Keratinocyte (primary cell): Measurements from ENCODE around the gene C2CD3. TPM values are rescaled to one million over a fixed set of nuclear protein-coding genes. Genes with fewer than 3 reads are reported as not detected.
"Not testable (repeated sequence)": the region's sequence is repeated elsewhere in the genome, so short reads cannot be mapped to it uniquely, and the experiment has no call there.

ENCODE experiments used
- DNase-seq: peaks from one replicate; pipeline ENCODE4 v3.0.0-alpha.2; 2011; ENCODE audit warnings: low read depth, missing footprints, low spot score
- FAIRE-seq: peaks from 2 replicates; lab custom pipeline; 2011; peaks lifted over from hg19 to GRCh38; lab: Jason Lieb, UNC
- H2AFZ ChIP-seq: 2 replicates; pipeline ENCODE4 v1.6.0; 2012; ENCODE audit warnings: low read length, control low read depth, inconsistent platforms; ENCODE audit not compliant: control insufficient read depth
- H3K27ac ChIP-seq: 2 replicates; pipeline ENCODE4 v1.5.1; 2011; ENCODE audit warnings: low read length; ENCODE audit not compliant: control insufficient read depth, insufficient read depth
- H3K27me3 ChIP-seq: 3 replicates; pipeline ENCODE4 v1.6.0; 2011; ENCODE audit warnings: low read length; ENCODE audit not compliant: control insufficient read depth, insufficient read depth; ENCODE audit errors: extremely low read depth
- H3K36me3 ChIP-seq, 2 experiments: 2 replicates in 1 of 2; 3 replicates in 1 of 2; pipeline ENCODE4 v1.5.1; 2011; ENCODE audit warnings: low read length in 2 of 2, mild to moderate bottlenecking in 1 of 2; ENCODE audit not compliant: control insufficient read depth in 2 of 2, insufficient read depth in 2 of 2; ENCODE audit errors: extremely low read depth in 1 of 2
- H3K4me1 ChIP-seq: 3 replicates; pipeline ENCODE4 v1.5.1; 2011; ENCODE audit warnings: low read length; ENCODE audit not compliant: control insufficient read depth, insufficient read depth; ENCODE audit errors: extremely low read depth
- H3K4me2 ChIP-seq: 3 replicates; pipeline ENCODE4 v1.6.0; 2011; ENCODE audit warnings: low read depth, low read length; ENCODE audit not compliant: control insufficient read depth, insufficient read depth; ENCODE audit errors: extremely low read depth
- H3K4me3 ChIP-seq, 3 experiments: fragments of 200-600 bp in 1 of 3; sonication (generic) in 1 of 3; 2 replicates in 2 of 3; 3 replicates in 1 of 3; pipeline ENCODE4 v1.5.1; 2011 to 2016; ENCODE audit warnings: low read length in 3 of 3, mild to moderate bottlenecking in 3 of 3, control low read depth in 2 of 3, inconsistent platforms in 1 of 3, low read depth in 1 of 3, mixed read lengths in 1 of 3, mixed run types in 1 of 3, moderate library complexity in 1 of 3; ENCODE audit not compliant: control insufficient read depth in 2 of 3, insufficient read depth in 2 of 3; ENCODE audit errors: extremely low read depth in 1 of 3
- H3K79me2 ChIP-seq: 2 replicates; pipeline ENCODE4 v1.6.0; 2012; ENCODE audit warnings: low read length; ENCODE audit not compliant: control insufficient read depth, insufficient read depth
- H3K9ac ChIP-seq: 3 replicates; pipeline ENCODE4 v1.6.0; 2011; ENCODE audit warnings: low read length; ENCODE audit not compliant: control insufficient read depth, insufficient read depth; ENCODE audit errors: extremely low read depth
- H3K9me1 ChIP-seq: 3 replicates; pipeline ENCODE4 v1.6.0; 2011; ENCODE audit warnings: low read length; ENCODE audit not compliant: control insufficient read depth, insufficient read depth; ENCODE audit errors: extremely low read depth
- H3K9me3 ChIP-seq: 2 replicates; pipeline ENCODE4 v1.5.1; 2012; ENCODE audit warnings: low read depth, low read length; ENCODE audit not compliant: control insufficient read depth
- H4K20me1 ChIP-seq: 3 replicates; pipeline ENCODE4 v1.6.0; 2011; ENCODE audit warnings: low read length; ENCODE audit not compliant: control insufficient read depth, insufficient read depth; ENCODE audit errors: extremely low read depth
- CTCF ChIP-seq, 3 experiments: IDR thresholded peaks in 1 of 3; conservative IDR thresholded peaks in 1 of 3; optimal IDR thresholded peaks in 1 of 3; 2 replicates in 2 of 3; 3 replicates in 1 of 3; pipeline versions ENCODE3 to v1.5.1; 2011; ENCODE audit warnings: low read length in 3 of 3, mild to moderate bottlenecking in 3 of 3, moderate library complexity in 2 of 3, control low read depth in 1 of 3, inconsistent platforms in 1 of 3; ENCODE audit not compliant: insufficient read depth in 2 of 3; ENCODE audit errors: extremely low read depth in 1 of 3
- EZH2 ChIP-seq: IDR thresholded peaks from one replicate; pipeline ENCODE4 v1.6.1; 2012; ENCODE audit warnings: inconsistent platforms, mild to moderate bottlenecking, low read length, moderate library complexity
- dilution Hi-C: fragments of 300-500 bp; cut with MboI; formaldehyde crosslinking; loops from one replicate; pipeline ENCODE4 v1.7.0; 2020; ENCODE audit warnings: low sequenced_read_pairs; ENCODE audit not compliant: extremely low pct_ligation_motif_present
- polyA plus RNA-seq, 5 experiments: library from polyadenylated mRNA; depleted of rRNA in 3 of 5; stranded (reverse) in 3 of 5; stranded (forward) in 1 of 5; unstranded in 1 of 5; fragments of >200 nt; gene quantifications; 1 replicate in 1 of 5; 2 replicates in 3 of 5; 3 replicates in 1 of 5; pipeline versions ENCODE4 v1.2.1 to v1.2.3, GENCODE V29; 2011 to 2012; ENCODE audit warnings: missing spikeins in 2 of 5, low read depth in 1 of 5, low replicate concordance in 1 of 5

Gene C2CD3
- polyA plus RNA-seq, 1 donor (not counting 4 experiments of a cell fraction or from before 2014, with no cell fraction given) = 9.8 TPM

GRCh38 chr11:74069146-74070046 is 101.4 kb downstream of the C2CD3 start:
- no peak overlapping the region for H3K27ac ChIP-seq
- DNase-seq (no peak), FAIRE-seq (no peak)

GRCh38 chr11:74066663-74067062 is 104.1 kb downstream of the C2CD3 start:
- H3K27me3 ChIP-seq, H3K9ac ChIP-seq, H3K79me2 ChIP-seq, H3K9me3 ChIP-seq, H3K36me3 ChIP-seq, FAIRE-seq, H3K4me1 ChIP-seq, DNase-seq, dilution Hi-C loops, H3K27ac ChIP-seq, H3K9me1 ChIP-seq, H4K20me1 ChIP-seq, H3K4me2 ChIP-seq, H3K4me3 ChIP-seq, H2AFZ ChIP-seq: not testable (repeated sequence)

More at GRCh38 chr11:74069146-74070046, 101.4 kb downstream of the C2CD3 start:
- no peaks in the 10 kb centered on the region for H3K9me1 ChIP-seq
- no peaks in the 10 kb centered on the region for H3K9me3 ChIP-seq
- no peaks in the 10 kb centered on the region for H3K27me3 ChIP-seq
- no peaks in the 10 kb centered on the region for H3K4me1 ChIP-seq
- no peak overlapping the region for H2AFZ ChIP-seq
- dilution Hi-C loops = no loop called here
- no peaks in the 10 kb centered on the region for H3K79me2 ChIP-seq
- no peak for TF ChIP-seq EZH2
- no peak for TF ChIP-seq CTCF (optimal IDR thresholded peaks at IDR 0.05 in 1 of 3, IDR thresholded peaks at IDR 0.05 in 1 of 3, conservative IDR thresholded peaks at IDR 0.05 in 1 of 3; ENCODE audit: extremely low read depth in 1 of 3, insufficient read depth in 2 of 3, low read length in 3 of 3)
- no peak overlapping the region for H3K4me2 ChIP-seq
- H3K36me3 ChIP-seq = peaks cover 2 to 5% of the 10 kb centered on the region in 2 experiments
- H3K4me3 ChIP-seq = no peak overlapping the region
- H4K20me1 ChIP-seq = no peaks in the 10 kb centered on the region
- no peak overlapping the region for H3K9ac ChIP-seq

- H3K36me3 ChIP-seq, H3K4me1 ChIP-seq, dilution Hi-C loops, H3K79me2 ChIP-seq, H3K27ac ChIP-seq, H3K4me3 ChIP-seq, H3K9ac ChIP-seq, H3K9me1 ChIP-seq, H3K4me2 ChIP-seq, H4K20me1 ChIP-seq, H3K27me3 ChIP-seq, DNase-seq, H2AFZ ChIP-seq, FAIRE-seq, H3K9me3 ChIP-seq: not testable (repeated sequence)
These were observed 105.3 kb downstream of the C2CD3 start for GRCh38 chr11:74065534-74065933.

- H3K27ac ChIP-seq, FAIRE-seq, H4K20me1 ChIP-seq, H3K9me1 ChIP-seq, H3K79me2 ChIP-seq, H3K36me3 ChIP-seq, H3K4me2 ChIP-seq, H3K9me3 ChIP-seq, H3K4me3 ChIP-seq, H3K4me1 ChIP-seq, dilution Hi-C loops, H3K27me3 ChIP-seq, H3K9ac ChIP-seq, DNase-seq, H2AFZ ChIP-seq: not testable (repeated sequence)
These were observed 107.2 kb downstream of the C2CD3 start for GRCh38 chr11:74063628-74064027.
